ENCODE data around the gene RPTOR. TPM values are rescaled to one million over a fixed set of nuclear protein-coding genes. Genes with fewer than 3 reads are reported as not detected.

The RPTOR gene
- total and polyA plus RNA-seq, 10 of the 15 experiments (the other 5 are each of a cell fraction or from before 2014, with no cell fraction given) = 0.18 to 32.1 (median 7.8) TPM

DNA sequence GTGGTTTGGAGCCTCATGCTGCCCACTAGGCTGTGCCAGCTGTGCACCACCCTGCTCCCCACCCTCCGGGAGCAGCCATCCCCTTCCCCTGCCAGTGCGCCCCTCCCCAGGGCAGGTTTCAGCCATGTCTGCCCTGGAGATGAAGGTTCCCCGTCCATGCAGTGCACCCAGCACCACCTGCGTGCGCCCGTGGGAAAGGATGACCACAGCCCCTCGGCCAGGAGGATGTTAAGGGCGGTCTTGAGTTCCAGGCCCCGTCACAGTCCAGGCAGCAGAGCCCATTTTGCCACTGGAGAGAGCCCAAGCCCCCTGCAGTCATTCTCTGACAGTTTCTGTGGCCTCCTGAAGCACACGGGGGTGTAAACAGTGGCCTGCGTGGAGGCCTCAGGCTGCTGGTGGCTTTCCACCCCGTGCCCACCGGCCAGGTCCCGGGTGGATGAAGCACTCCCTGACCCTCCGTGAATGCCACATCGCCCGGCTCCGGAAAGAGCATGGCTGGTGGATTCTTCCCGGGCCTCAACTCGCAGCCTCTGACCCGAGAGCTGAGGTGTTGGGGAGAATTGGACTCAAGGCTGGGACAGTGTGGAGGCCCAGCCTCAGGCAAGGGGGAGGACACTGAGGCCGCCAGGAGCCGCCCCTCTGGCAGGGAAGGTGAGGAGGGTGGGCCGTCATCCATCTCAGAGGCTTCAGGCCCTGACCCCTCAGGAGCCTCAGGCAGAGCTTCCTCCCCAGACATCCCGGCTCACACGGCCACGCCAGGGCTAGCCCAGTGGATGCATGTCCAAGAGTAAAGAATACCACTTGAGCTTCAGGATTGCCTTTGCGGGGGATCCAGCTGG is 377.3 kb downstream of the RPTOR start:
- Histone ChIP-seq H3K27me3 (replicated peaks in 1 of 2; ENCODE audit: control insufficient read depth in 2 of 2, insufficient read depth in 2 of 2, low read length in 1 of 2) (no peaks in the 10 kb centered on the region), H4K20me1 (ENCODE audit: control insufficient read depth, insufficient read depth) (no peaks in the 10 kb centered on the region), H2AFZ (ENCODE audit: control insufficient read depth, low read depth, low read length) (no peak overlapping the region), H3K4me1 (ENCODE audit: control insufficient read depth, insufficient read depth, low read length) (no peaks in the 10 kb centered on the region), H3K36me3 (ENCODE audit: control insufficient read depth in 2 of 2, insufficient read depth in 2 of 2, low read length in 1 of 2) (peaks cover 0 to 3% of the 10 kb centered on the region in 2 experiments; a peak in 3 of 4 replicates), H3K4me2 (ENCODE audit: control insufficient read depth, insufficient read depth) (no peak overlapping the region), H3K79me2 (ENCODE audit: control insufficient read depth, insufficient read depth, low read length) (no peaks in the 10 kb centered on the region), H3K4me3 (no peak overlapping the region), H3K9me3 (replicated peaks; ENCODE audit: control insufficient read depth, insufficient read depth, low read length) (no peaks in the 10 kb centered on the region), H3K9ac (ENCODE audit: control insufficient read depth, insufficient read depth, low read length) (no peak overlapping the region), H3K27ac (ENCODE audit: control insufficient read depth, insufficient read depth) (no peak overlapping the region)
- ATAC-seq (no peak), DNase-seq (ENCODE audit: low read depth, low spot score) (no peak), FAIRE-seq (no peak)
- in situ Hi-C loops (cut with MboI) = no loop called here
- POLR2A ChIA-PET = no interaction called here
- BruUV-seq (replicated peaks) = no TSS peak
- CTCF ChIA-PET = no interaction called here
- SMC1A ChIA-PET (ENCODE audit: uncharacterized antibody, unreplicated experiment) = no interaction called here
- TF ChIP-seq CREM (IDR thresholded peaks at IDR 0.05; ENCODE audit: low read depth) (no peak), TCF12 (IDR thresholded peaks at IDR 0.05; ENCODE audit: low read depth, low read length) (no peak), PML (IDR thresholded peaks at IDR 0.05; ENCODE audit: low read length) (no peak), POLR2A (IDR thresholded peaks at IDR 0.05; ENCODE audit: low read depth, low read length) (no peak; the same call in 1 of the 2 replicates), NFIC (IDR thresholded peaks at IDR 0.05; ENCODE audit: low read depth, low read length) (no peak), POLR2AphosphoS5 (IDR thresholded peaks at IDR 0.05; ENCODE audit: low read length) (no peak), SP1 (IDR thresholded peaks at IDR 0.05; ENCODE audit: low read depth, low read length) (no peak), HDAC2 (IDR thresholded peaks at IDR 0.05) (no peak), GATAD2B (conservative IDR thresholded peaks at IDR 0.05; ENCODE audit: low read depth) (no peak), TCF3 (IDR thresholded peaks at IDR 0.05; ENCODE audit: borderline replicate concordance, insufficient read depth, low read depth, low read length) (no peak), ZBED1 (IDR thresholded peaks at IDR 0.05; ENCODE audit: borderline replicate concordance) (no peak), MTA3 (IDR thresholded peaks at IDR 0.05; ENCODE audit: borderline replicate concordance, low read length) (no peak), ZNF24 (IDR thresholded peaks at IDR 0.05) (no peak)
- TF ChIP-seq, protein P1, sequence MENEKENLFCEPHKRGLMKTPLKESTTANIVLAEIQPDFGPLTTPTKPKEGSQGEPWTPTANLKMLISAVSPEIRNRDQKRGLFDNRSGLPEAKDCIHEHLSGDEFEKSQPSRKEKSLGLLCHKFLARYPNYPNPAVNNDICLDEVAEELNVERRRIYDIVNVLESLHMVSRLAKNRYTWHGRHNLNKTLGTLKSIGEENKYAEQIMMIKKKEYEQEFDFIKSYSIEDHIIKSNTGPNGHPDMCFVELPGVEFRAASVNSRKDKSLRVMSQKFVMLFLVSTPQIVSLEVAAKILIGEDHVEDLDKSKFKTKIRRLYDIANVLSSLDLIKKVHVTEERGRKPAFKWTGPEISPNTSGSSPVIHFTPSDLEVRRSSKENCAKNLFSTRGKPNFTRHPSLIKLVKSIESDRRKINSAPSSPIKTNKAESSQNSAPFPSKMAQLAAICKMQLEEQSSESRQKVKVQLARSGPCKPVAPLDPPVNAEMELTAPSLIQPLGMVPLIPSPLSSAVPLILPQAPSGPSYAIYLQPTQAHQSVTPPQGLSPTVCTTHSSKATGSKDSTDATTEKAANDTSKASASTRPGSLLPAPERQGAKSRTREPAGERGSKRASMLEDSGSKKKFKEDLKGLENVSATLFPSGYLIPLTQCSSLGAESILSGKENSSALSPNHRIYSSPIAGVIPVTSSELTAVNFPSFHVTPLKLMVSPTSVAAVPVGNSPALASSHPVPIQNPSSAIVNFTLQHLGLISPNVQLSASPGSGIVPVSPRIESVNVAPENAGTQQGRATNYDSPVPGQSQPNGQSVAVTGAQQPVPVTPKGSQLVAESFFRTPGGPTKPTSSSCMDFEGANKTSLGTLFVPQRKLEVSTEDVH (IDR thresholded peaks at IDR 0.05; ENCODE audit: low read depth, partially characterized antibody) = no peak
- TF ChIP-seq, protein P2, sequence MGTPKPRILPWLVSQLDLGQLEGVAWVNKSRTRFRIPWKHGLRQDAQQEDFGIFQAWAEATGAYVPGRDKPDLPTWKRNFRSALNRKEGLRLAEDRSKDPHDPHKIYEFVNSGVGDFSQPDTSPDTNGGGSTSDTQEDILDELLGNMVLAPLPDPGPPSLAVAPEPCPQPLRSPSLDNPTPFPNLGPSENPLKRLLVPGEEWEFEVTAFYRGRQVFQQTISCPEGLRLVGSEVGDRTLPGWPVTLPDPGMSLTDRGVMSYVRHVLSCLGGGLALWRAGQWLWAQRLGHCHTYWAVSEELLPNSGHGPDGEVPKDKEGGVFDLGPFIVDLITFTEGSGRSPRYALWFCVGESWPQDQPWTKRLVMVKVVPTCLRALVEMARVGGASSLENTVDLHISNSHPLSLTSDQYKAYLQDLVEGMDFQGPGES (IDR thresholded peaks at IDR 0.05) = no peak
- TF ChIP-seq, protein P3, sequence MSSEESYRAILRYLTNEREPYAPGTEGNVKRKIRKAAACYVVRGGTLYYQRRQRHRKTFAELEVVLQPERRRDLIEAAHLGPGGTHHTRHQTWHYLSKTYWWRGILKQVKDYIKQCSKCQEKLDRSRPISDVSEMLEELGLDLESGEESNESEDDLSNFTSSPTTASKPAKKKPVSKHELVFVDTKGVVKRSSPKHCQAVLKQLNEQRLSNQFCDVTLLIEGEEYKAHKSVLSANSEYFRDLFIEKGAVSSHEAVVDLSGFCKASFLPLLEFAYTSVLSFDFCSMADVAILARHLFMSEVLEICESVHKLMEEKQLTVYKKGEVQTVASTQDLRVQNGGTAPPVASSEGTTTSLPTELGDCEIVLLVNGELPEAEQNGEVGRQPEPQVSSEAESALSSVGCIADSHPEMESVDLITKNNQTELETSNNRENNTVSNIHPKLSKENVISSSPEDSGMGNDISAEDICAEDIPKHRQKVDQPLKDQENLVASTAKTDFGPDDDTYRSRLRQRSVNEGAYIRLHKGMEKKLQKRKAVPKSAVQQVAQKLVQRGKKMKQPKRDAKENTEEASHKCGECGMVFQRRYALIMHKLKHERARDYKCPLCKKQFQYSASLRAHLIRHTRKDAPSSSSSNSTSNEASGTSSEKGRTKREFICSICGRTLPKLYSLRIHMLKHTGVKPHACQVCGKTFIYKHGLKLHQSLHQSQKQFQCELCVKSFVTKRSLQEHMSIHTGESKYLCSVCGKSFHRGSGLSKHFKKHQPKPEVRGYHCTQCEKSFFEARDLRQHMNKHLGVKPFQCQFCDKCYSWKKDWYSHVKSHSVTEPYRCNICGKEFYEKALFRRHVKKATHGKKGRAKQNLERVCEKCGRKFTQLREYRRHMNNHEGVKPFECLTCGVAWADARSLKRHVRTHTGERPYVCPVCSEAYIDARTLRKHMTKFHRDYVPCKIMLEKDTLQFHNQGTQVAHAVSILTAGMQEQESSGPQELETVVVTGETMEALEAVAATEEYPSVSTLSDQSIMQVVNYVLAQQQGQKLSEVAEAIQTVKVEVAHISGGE (CRISPR knock-in tag; IDR thresholded peaks at IDR 0.05) = no peak
- RAD21 ChIA-PET (ENCODE audit: unreplicated experiment) = no interaction called here
- 95% methylated on average over 27 of the region's 28 CpGs for WGBS (ENCODE audit: insufficient coverage, insufficient replicate concordance, low lambda C conversion rate, missing lambda C conversion rate)
- intact Hi-C loops (cut with micrococcal nuclease; ENCODE audit: unreplicated experiment) = no loop called here
